VCaP (cell line): ENCODE data around the gene NCOA1.

Source experiments
- H3K27ac ChIP-seq: fragments of 450-650 bp; 2 replicates; pipeline ENCODE4 v1.5.1; 2017
- TF ChIP-seq, protein P1 (sequence below): fragments of 450-650 bp; conservative IDR thresholded peaks from 2 replicates; pipeline ENCODE4 v1.5.1; 2017; ENCODE audit warnings: mild to moderate bottlenecking, moderate library complexity

The NCOA1 gene

DNA sequence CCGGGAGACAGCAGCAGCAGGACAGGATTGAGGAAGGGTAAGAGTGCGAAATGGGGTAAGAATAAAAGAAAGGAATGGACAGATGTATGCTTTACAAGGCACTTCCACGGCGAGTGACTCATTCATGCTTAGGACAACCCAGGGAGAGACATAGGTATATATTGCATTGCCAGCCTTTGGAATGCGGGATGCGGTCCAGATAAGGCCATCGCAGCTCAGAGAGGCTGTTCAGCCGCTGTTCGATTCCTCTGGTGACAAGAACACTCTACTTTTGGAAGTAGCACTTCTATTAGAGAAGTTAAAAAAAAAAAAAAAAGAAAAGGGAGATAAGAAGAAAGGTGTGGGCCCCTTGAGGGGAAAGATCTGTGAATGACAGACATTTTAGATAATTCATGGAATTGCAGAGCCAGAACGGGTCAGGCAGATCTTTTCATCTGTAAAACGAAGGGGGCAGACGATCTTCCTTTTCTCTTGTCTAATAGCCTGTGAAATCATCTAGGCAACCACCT, 819 bp upstream of the NCOA1 start:
- peak overlapping the region; percentile 87 for H3K27ac ChIP-seq
- TF ChIP-seq, protein P1, sequence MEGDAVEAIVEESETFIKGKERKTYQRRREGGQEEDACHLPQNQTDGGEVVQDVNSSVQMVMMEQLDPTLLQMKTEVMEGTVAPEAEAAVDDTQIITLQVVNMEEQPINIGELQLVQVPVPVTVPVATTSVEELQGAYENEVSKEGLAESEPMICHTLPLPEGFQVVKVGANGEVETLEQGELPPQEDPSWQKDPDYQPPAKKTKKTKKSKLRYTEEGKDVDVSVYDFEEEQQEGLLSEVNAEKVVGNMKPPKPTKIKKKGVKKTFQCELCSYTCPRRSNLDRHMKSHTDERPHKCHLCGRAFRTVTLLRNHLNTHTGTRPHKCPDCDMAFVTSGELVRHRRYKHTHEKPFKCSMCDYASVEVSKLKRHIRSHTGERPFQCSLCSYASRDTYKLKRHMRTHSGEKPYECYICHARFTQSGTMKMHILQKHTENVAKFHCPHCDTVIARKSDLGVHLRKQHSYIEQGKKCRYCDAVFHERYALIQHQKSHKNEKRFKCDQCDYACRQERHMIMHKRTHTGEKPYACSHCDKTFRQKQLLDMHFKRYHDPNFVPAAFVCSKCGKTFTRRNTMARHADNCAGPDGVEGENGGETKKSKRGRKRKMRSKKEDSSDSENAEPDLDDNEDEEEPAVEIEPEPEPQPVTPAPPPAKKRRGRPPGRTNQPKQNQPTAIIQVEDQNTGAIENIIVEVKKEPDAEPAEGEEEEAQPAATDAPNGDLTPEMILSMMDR: no peak

DNA sequence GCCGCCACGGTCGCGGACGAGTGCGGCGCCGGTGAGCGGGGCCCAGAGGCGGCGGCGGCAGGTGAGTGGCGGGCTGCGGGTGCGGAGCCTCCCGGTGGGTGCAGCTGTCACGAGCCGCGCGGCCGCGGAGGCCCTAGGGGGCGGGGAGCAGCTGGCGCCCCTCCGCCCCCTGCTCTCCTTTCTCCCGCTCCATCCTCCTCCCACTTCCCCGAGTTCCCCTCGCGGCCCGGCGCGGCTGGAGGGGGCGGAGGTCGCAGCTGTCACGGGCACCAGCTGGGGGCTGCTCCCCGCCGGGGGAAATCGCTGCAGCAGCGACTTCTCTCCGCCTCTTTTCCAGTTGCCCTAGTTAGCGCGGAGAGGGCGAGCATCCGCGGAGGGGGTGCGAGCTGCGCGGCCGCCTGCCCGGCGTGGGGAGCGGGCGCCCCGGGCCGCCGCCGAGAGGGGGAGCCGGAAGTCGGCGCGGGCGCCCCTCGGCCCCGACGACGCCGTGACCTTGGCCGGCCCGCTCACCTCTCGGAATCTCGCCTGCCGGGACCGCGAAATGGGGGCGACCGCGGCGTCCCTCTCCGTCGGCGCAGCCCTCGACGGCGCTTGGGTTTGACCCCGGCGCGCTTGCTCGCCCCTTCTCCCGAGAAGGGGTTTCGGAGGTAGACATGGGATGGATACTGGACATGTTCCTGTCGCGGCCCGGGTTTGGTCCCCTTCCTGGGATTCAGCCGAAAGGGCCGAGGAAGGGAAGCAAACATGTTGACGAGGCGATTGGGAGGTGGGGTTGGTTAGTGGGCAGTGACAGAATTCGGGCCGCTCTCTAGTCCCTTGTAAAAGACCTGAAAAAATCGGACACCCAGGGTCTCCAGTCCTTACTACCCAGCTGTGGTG, 727 bp downstream of the NCOA1 start:
- TF ChIP-seq, protein P1: no peak
- peak overlapping the region; percentile 87 for H3K27ac ChIP-seq

DNA sequence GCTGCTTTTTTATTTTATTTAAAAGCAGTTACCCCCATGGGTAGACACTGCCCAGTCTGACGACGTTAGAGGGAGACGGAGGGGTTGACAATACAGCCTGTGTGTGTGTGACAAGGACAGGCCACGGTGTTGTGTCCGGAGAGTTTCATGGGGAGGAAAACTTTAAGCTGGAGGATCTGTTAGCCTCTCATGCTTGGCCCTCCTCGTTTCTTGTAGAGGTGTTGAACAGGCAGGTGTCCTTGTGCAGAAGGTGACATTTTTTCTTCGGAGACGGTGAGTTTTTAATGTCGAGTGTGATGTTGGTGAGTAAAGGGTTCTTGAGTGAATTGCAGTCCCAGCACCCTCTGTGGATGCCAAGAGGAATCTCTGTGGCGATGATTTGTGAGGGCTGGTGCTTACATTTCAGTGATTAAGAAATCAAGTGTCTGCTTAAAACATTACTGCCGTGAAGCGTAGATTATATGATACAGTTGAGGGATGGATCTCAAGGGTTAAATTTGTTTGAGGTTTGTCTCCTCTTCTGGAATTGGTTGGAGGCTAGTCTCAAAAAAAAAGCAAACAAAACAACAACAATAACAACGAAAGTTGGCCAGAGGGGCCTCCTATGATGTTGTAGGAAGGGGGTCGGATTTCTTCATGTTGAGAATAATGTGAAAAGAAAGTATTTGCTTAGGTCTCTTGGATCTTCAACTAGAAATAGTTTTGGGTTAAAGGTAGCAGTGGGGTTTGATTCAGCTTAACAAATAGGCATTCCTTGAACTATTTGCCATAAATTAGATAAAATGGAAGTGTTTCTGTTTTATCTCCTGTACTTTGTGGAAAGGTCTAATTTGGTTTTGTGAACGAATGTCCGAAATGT, 1.6 kb downstream of the NCOA1 start:
- TF ChIP-seq, protein P1: no peak

DNA sequence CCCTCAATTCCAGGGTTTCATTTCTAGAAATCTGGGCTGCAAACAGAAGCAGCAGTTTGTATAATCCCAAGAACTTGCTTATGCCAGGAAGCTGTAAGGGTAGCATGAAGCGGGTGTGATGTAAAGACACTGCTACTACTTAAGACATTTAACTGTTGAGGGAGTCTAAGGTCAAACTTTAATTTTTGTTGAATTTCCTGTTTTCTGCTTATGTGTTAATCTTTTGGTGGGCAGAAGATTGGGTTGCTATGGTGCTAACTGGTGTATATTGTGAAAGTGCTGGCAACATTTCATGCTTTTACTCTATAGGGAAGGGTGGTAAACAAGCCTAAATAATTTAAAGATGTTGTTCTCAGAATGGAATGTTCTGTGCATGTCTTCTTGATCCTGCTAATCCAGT, 2.7 kb downstream of the NCOA1 start:
- H3K27ac ChIP-seq: no peak overlapping the region
- TF ChIP-seq, protein P1: no peak

More for the DNA sequence above, 1.6 kb downstream of the NCOA1 start:
- H3K27ac ChIP-seq: peak overlapping the region; percentile 87

DNA sequence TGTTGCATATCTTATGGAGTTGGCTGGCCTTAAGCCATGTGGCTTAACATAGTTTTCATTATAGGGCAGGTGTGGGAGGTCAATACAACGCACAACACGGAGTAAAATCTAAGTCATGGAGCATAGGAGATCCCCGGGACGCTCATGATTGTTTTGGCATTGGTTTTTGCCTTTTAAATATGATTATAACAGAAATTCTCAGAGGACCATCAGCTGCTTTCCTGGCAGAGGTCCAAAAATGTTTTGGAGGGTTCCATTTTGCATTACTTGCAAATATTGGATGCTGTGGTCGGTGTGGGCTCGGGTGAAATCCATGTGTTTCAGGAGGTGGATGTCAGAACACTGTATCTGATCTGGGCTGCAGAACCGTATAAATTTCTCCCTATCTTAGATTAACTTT, 3.4 kb downstream of the NCOA1 start:
- TF ChIP-seq, protein P1: no peak
- no peak overlapping the region for H3K27ac ChIP-seq

DNA sequence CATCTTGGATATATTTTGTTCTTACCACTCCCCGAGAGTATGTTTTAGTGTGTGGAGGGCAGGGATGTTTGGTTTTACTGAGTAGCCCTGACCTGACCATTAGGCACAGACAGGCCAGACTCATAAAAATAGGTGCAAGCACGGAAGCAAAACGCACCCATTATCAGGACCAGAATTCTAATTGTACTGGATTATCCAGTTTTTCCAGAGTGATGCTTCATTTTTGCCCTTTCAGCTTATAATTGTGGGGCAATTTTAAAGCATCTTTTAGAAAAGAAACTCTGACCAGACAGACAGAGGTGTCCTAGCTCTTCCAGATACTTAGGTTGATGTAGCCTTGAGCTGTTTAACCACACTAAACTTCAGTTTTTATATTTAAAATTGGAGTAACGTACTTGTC, 4.4 kb downstream of the NCOA1 start:
- H3K27ac ChIP-seq: no peak overlapping the region
- TF ChIP-seq, protein P1: no peak

DNA sequence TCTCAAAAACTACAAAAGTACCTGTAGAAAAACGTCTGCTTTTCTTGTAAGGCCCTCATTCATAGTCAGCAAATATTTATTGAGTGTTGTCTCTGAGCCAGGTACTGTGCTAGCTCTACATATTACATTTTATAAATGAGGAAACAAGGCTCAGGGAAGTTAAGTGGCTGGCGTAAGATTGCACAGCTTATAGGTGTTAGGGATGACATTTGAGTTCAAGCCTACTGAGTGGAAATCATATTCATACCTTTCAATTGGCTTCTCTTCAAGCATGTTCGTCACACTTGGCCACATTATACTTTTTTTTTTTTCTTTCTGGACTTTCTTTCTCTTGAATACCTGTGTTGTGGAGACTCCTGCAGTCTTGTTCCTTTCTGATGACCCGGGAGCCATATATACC, 5.9 kb downstream of the NCOA1 start:
- no peak overlapping the region for H3K27ac ChIP-seq
- TF ChIP-seq, protein P1: no peak
